CD4-positive, alpha-beta memory T cell (primary cell): ENCODE measurements around the gene C4A. TPM values are rescaled to one million over a fixed set of nuclear protein-coding genes. Genes with fewer than 3 reads are reported as not detected.
A peak's percentile ranks its signal among the peaks of the same experiment; 100 is the strongest.
"Not testable (repeated sequence)": the region's sequence is repeated elsewhere in the genome, so short reads cannot be mapped to it uniquely, and the experiment has no call there.

Source experiments
- CTCF ChIA-PET: fragments of 350-600 bp; sonication (Branson Sonifier 250); formaldehyde crosslinking; loops from one replicate; lab custom pipeline; 2021; ENCODE audit warnings: inconsistent platforms; ENCODE audit not compliant: partially characterized antibody; lab: Charles Lee
- POLR2A ChIA-PET: fragments of 350-600 bp; sonication (Branson Sonifier 250); formaldehyde crosslinking; loops from one replicate; lab custom pipeline; 2021; ENCODE audit not compliant: partially characterized antibody; lab: Charles Lee
- DNase-seq, 5 donors: peaks; one replicate each; pipeline versions ENCODE4 v3.0.0 to v3.0.0-alpha.2; 2020 to 2022; ENCODE audit warnings: mixed read lengths in 1 of 5
- H3K27ac ChIP-seq: one replicate; pipeline ENCODE4 v1.7.0; 2013; ENCODE audit warnings: low read depth, low read length
- H3K27me3 ChIP-seq: 2 replicates; pipeline ENCODE4 v1.7.0; 2013; ENCODE audit warnings: mild to moderate bottlenecking, low read length, moderate library complexity; ENCODE audit not compliant: insufficient read depth
- H3K36me3 ChIP-seq: 2 replicates; pipeline ENCODE4 v1.7.0; 2013; ENCODE audit warnings: mild to moderate bottlenecking, low read length, moderate library complexity; ENCODE audit not compliant: insufficient read depth
- H3K4me1 ChIP-seq: 2 replicates; pipeline ENCODE4 v1.7.0; 2013; ENCODE audit warnings: mild to moderate bottlenecking, low read length, moderate library complexity; ENCODE audit not compliant: insufficient read depth
- H3K4me3 ChIP-seq, 2 donors: one replicate each; pipeline ENCODE4 v1.7.0; 2013; ENCODE audit warnings: low read length in 2 of 2, mild to moderate bottlenecking in 1 of 2
- H3K9me3 ChIP-seq, 2 donors: one replicate each; pipeline ENCODE4 v1.7.0; 2013; ENCODE audit warnings: low read length in 2 of 2, control low read depth in 1 of 2; ENCODE audit not compliant: control insufficient read depth in 1 of 2
- H3K27ac Mint-ChIP-seq, 7 donors: one replicate each; pipeline ENCODE4 v1.8.0; 2020 to 2021; ENCODE audit warnings: mixed read lengths in 7 of 7, mild to moderate bottlenecking in 6 of 7, inconsistent platforms in 3 of 7, moderate library complexity in 3 of 7
- H3K27me3 Mint-ChIP-seq, 2 donors: one replicate each; pipeline ENCODE4 v1.8.0; 2020 to 2021; ENCODE audit warnings: mixed read lengths in 2 of 2
- H3K36me3 Mint-ChIP-seq, 2 donors: one replicate each; pipeline ENCODE4 v1.8.0; 2020 to 2021; ENCODE audit warnings: mixed read lengths in 2 of 2, inconsistent platforms in 1 of 2, mild to moderate bottlenecking in 1 of 2
- H3K4me1 Mint-ChIP-seq, 4 donors: one replicate each; pipeline ENCODE4 v1.8.0; 2020 to 2021; ENCODE audit warnings: mixed read lengths in 4 of 4, mild to moderate bottlenecking in 1 of 4
- H3K4me3 Mint-ChIP-seq, 8 donors: one replicate each; pipeline ENCODE4 v1.8.0; 2020 to 2021; ENCODE audit warnings: mixed read lengths in 8 of 8, mild to moderate bottlenecking in 7 of 8, moderate library complexity in 6 of 8, inconsistent platforms in 3 of 8
- H3K9me3 Mint-ChIP-seq, 8 donors: one replicate each; pipeline ENCODE4 v1.8.0; 2020 to 2021; ENCODE audit warnings: mixed read lengths in 8 of 8, mild to moderate bottlenecking in 5 of 8, inconsistent platforms in 3 of 8, moderate library complexity in 1 of 8
- intact Hi-C: fragments of 100-400 bp; cut with micrococcal nuclease; formaldehyde crosslinking; loops from one replicate; pipeline ENCODE4 v1.15.1; 2023
- polyA plus RNA-seq, 2 donors: library from polyadenylated mRNA; unstranded; fragments of 300-500 nt; fragmentation: Illumina TruSeq; gene quantifications; one replicate each; pipeline ENCODE4 v1.2.3, GENCODE V29; 2021
- total RNA-seq, 2 experiments: library from RNA; stranded (reverse); gene quantifications; one replicate each; pipeline ENCODE4 v1.2.3, GENCODE V29; 2021

Gene C4A
- total and polyA plus RNA-seq, 4 experiments from 2014 or later: 0.17 to 9.8 (median 6.7) TPM; not detected in 1

DNA sequence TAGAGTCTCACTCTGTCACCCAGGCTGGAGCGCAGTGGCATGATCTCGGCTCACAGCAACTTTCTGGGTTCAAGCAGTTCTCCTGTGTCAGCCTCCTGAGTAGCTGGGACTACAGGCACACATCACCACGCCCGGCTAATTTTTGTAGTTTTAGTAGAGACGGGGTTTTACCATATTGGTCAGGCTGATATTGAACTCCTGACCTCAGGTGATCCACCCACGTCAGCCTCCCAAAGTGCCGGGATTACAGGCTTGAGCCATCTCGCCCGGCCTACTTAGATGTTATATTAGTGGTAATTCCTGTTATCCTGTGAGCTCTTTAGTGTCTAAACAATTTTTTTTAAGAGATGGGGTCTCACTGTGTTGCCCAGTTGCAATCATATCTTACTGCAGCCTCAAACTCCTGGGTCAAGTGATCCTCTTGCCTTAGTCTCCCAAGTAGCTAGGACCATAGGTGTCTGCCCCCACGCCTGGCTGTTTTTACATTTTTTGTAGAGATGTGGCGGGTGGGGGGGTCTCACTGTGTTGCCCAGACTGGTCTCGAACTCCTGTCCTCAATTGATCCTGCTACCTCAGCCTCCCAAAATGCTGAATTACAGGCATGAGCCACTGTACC is 3.9 kb upstream of the C4A start:
- peak in 1 of 5 donors; percentile 1 for DNase-seq
- intact Hi-C loops: loop anchor here (10.0 kb wide), 2 partner anchors 143 to 1297 kb away; partner anchors contain the start of genes B3GALT4, RPS18 and VPS52
- Histone ChIP-seq H3K4me3 (no peak overlapping the region), H3K4me1 (peaks cover 23% of the 10 kb centered on the region), H3K27me3 (no peaks in the 10 kb centered on the region), H3K9me3 (no peaks in the 10 kb centered on the region), H3K27ac (no peak overlapping the region), H3K36me3 (no peaks in the 10 kb centered on the region)
- Mint-ChIP-seq H3K4me1 (peaks cover 12 to 21% (median 18%) of the 10 kb centered on the region in 4 donors), H3K4me3 (no peak overlapping the region), H3K9me3 (peaks cover 0 to 4% (median 0%) of the 10 kb centered on the region in 8 donors), H3K27ac (peak overlapping the region in 1 of 7 donors; percentile 25), H3K36me3 (peaks cover 5 to 9% of the 10 kb centered on the region in 2 donors), H3K27me3 (no peaks in the 10 kb centered on the region)
- ChIA-PET CTCF (no interaction called here), POLR2A (no interaction called here)

DNA sequence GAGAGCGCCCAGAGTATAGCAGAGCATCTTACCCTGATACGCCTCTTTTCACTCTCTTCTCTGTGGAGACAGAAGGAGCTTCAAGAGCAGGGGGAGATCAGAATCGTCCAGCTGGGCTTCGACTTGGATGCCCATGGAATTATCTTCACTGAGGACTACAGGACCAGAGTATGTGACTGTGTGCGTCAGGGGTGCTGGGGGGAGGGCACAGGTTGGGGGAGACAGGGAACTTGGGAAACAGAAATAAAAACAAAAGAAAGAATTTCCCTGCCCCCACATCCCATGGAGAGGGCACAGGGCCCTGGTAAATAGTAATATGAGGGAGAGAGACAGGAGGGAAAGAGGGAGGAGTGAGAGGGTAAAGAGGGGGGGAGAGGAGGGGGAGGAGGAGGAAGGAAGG is 3.0 kb upstream of the C4A start:
- H3K4me3 ChIP-seq: no peak overlapping the region
- peak overlapping the region; percentile 10 to 81 (median 54) for H3K27ac Mint-ChIP-seq
- no peak for DNase-seq
- H3K27ac ChIP-seq: no peak overlapping the region
- CTCF ChIA-PET: interaction anchor here (1.1 kb wide), 1 partner anchor 29 kb away, joined by 3 read pairs; no protein-coding TSS in a partner anchor
- H3K36me3 ChIP-seq: no peaks in the 10 kb centered on the region
- POLR2A ChIA-PET: no interaction called here
- peaks cover 0 to 4% (median 0%) of the 10 kb centered on the region in 8 donors for H3K9me3 Mint-ChIP-seq
- peaks cover 14% of the 10 kb centered on the region for H3K4me1 ChIP-seq
- peaks cover 5 to 9% of the 10 kb centered on the region in 2 donors for H3K36me3 Mint-ChIP-seq
- intact Hi-C loops: loop anchor here (10.0 kb wide), 2 partner anchors 144 to 1296 kb away; partner anchors contain the start of genes B3GALT4, RPS18 and VPS52
- H3K27me3 ChIP-seq: no peaks in the 10 kb centered on the region
- peaks cover 6 to 12% (median 9%) of the 10 kb centered on the region in 4 donors for H3K4me1 Mint-ChIP-seq
- no peaks in the 10 kb centered on the region for H3K9me3 ChIP-seq
- H3K27me3 Mint-ChIP-seq: no peaks in the 10 kb centered on the region
- H3K4me3 Mint-ChIP-seq: no peak overlapping the region

DNA sequence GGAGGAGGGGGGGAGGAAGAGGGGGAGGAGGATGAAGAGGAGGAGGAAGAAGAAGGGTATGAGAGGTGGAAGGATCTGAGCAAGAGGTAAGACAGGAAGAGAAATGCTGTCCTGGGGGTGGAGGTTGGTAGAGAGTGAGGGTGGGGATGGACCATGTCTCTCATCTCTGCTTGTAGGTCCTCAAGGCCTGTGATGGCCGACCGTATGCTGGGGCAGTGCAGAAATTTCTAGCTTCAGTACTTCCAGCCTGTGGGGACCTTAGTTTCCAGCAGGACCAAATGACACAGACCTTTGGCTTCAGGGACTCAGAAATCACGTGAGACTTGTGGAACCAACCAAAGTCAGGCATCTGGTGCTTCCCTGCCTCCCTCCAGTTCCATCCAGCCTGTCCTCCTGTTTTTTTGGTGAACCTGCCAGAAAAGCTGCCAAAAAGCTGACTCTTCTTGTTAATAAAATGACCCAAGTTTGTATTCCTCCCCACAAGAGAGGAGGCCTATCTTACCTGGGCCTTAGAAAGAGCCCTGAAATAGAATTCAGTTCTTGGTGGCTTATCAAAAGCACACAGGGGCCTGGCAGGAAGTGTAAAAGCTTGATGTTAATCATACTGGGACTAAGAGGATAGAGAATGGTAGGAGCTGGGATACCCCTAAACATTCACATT is 2.5 kb upstream of the C4A start:
- peak in 1 of 5 donors; percentile 1 for DNase-seq
- Mint-ChIP-seq H3K27ac (peak overlapping the region in 6 of 7 donors; percentile 36 to 85 (median 69)), H3K4me3 (no peak overlapping the region), H3K27me3 (no peaks in the 10 kb centered on the region), H3K36me3 (peaks cover 5 to 9% of the 10 kb centered on the region in 2 donors), H3K4me1 (peaks cover 5 to 11% (median 8%) of the 10 kb centered on the region in 4 donors), H3K9me3 (peaks cover 0 to 4% (median 0%) of the 10 kb centered on the region in 8 donors)
- H3K27ac ChIP-seq: no peak overlapping the region
- H3K36me3 ChIP-seq: no peaks in the 10 kb centered on the region
- H3K4me1 ChIP-seq: peaks cover 14% of the 10 kb centered on the region
- ChIA-PET POLR2A (interaction anchor here (0.7 kb wide), 1 partner anchor 276 kb away, joined by 3 read pairs; the partner anchor contains the start of gene ABHD16A), CTCF (interaction anchor here (1.1 kb wide), 2 partner anchors 27 to 29 kb away, joined by 3 to 6 read pairs; no protein-coding TSS in a partner anchor)
- H3K9me3 ChIP-seq: no peaks in the 10 kb centered on the region
- H3K27me3 ChIP-seq: no peaks in the 10 kb centered on the region
- intact Hi-C loops: loop anchor here (10.0 kb wide), 2 partner anchors 145 to 1295 kb away; partner anchors contain the start of genes B3GALT4, RPS18 and VPS52
- H3K4me3 ChIP-seq: no peak overlapping the region

DNA sequence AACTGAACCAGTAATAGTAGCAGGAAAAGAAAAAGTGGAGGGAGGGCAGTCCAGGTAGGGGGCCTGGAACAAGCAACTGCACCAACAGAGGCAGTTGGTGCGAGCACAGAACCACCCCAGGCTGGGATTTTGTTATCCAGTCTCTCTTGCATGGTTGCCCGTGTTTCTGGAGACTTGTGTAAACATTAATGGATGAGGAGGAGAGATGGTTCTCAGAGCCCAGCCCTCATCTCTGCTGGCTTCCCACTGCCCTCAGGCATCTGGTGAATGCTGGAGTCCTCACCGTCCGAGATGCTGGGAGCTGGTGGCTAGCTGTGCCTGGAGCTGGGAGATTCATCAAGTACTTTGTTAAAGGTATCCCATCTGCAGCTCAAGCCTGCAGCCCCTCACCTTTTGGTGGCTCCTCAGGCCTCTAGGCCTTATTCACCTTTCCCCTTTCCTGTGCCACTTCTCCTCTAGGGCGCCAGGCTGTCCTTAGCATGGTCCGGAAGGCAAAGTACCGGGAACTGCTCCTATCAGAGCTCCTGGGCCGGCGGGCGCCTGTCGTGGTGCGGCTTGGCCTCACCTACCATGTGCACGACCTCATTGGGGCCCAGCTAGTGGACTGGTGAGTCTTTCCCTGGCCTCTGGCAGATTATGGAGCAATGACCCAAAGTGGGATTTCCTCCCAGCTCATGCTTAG is 1.5 kb upstream of the C4A start:
- DNase-seq, POLR2A ChIA-PET, H3K4me3 Mint-ChIP-seq, H3K36me3 Mint-ChIP-seq, H3K27me3 ChIP-seq, intact Hi-C loops, H3K9me3 Mint-ChIP-seq, H3K36me3 ChIP-seq, H3K27me3 Mint-ChIP-seq, H3K4me3 ChIP-seq, H3K27ac ChIP-seq, H3K9me3 ChIP-seq: not testable (repeated sequence)
- CTCF ChIA-PET: interaction anchor here (1.1 kb wide), 1 partner anchor 28 kb away, joined by 6 read pairs; no protein-coding TSS in a partner anchor
- H3K4me1 ChIP-seq: peaks cover 14% of the 10 kb centered on the region
- H3K27ac Mint-ChIP-seq: peak overlapping the region in 1 of 7 donors; percentile 85
- H3K4me1 Mint-ChIP-seq: peaks cover 4 to 11% (median 6%) of the 10 kb centered on the region in 4 donors

DNA sequence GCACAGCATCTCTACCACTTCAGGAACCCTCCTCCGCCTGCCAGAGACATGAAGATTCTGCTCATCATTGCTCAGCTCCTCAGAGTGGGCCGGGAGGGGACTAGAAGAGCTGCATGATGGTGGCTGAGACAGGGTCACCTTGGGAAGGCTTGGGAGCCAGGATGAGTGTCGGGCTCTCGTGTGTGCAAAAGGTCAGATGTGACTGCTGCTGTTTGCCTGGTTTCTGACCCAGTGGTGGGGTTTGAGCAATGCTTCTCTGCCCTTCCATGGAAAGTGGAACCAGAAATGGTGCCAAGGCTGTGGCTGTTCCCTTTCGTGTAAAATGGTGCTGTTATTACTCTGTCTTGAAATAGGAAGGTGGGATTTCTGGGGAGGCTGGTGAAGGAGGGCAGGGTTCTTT is 859 bp upstream of the C4A start:
- H3K27ac ChIP-seq, CTCF ChIA-PET, H3K9me3 Mint-ChIP-seq, H3K27me3 Mint-ChIP-seq, H3K27ac Mint-ChIP-seq, H3K4me3 ChIP-seq, H3K27me3 ChIP-seq, intact Hi-C loops, H3K36me3 Mint-ChIP-seq, DNase-seq, H3K9me3 ChIP-seq, H3K4me3 Mint-ChIP-seq, H3K36me3 ChIP-seq, POLR2A ChIA-PET: not testable (repeated sequence)
- peaks cover 4 to 11% (median 6%) of the 10 kb centered on the region in 4 donors for H3K4me1 Mint-ChIP-seq
- H3K4me1 ChIP-seq: peaks cover 14% of the 10 kb centered on the region

DNA sequence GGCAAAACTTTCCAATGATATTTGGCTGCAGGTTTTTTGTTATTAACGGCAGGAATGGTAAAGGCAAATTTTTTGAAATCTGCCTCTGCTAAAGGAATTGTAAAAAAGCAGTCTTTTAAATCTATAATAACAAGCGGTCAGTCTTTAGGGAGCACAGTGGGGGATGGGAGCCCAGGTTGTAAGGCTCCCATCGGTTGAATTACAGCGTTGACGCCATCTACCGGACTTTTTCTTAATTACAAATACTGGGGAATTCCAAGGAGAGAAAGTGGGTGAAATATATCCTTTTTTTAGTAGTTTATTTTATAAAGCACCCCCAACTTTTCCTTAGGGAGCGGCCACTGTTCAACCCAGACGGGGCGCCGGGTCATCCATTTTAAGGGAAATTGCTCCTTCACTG is 7.5 kb downstream of the C4A start:
- intact Hi-C loops, H3K9me3 Mint-ChIP-seq, H3K27ac Mint-ChIP-seq, H3K4me3 Mint-ChIP-seq, H3K27me3 Mint-ChIP-seq, H3K27me3 ChIP-seq, H3K4me1 ChIP-seq, H3K4me1 Mint-ChIP-seq, DNase-seq, H3K9me3 ChIP-seq, CTCF ChIA-PET, H3K36me3 Mint-ChIP-seq, H3K27ac ChIP-seq, H3K4me3 ChIP-seq, POLR2A ChIA-PET, H3K36me3 ChIP-seq: not testable (repeated sequence)

DNA sequence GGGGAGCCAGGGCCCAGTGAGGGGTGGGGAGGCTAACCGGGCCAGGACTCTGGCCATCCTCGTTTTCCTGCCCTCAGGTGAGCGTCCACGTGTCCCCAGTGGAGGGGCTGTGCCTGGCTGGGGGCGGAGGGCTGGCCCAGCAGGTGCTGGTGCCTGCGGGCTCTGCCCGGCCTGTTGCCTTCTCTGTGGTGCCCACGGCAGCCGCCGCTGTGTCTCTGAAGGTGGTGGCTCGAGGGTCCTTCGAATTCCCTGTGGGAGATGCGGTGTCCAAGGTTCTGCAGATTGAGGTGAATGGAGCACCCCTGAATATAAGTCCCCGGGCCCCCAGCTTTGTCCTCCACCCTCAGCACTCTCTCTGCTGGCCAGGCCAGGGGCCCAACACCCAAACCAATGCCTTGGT is 12.6 kb downstream of the C4A start:
- H3K9me3 Mint-ChIP-seq, H3K9me3 ChIP-seq, H3K4me3 Mint-ChIP-seq, H3K27ac ChIP-seq, H3K4me1 ChIP-seq, CTCF ChIA-PET, POLR2A ChIA-PET, H3K27me3 ChIP-seq, H3K27ac Mint-ChIP-seq, H3K27me3 Mint-ChIP-seq, H3K36me3 Mint-ChIP-seq, DNase-seq, H3K4me3 ChIP-seq, intact Hi-C loops, H3K4me1 Mint-ChIP-seq, H3K36me3 ChIP-seq: not testable (repeated sequence)
